ENCODE results near the gene DNAJC21. TPM values are rescaled to one million over a fixed set of nuclear protein-coding genes. Genes with fewer than 3 reads are reported as not detected.
"Not testable (repeated sequence)": the region's sequence is repeated elsewhere in the genome, so short reads cannot be mapped to it uniquely, and the experiment has no call there.

Gene DNAJC21
- polyA plus RNA-seq, 1 donor (not counting 4 experiments of a cell fraction or from before 2014, with no cell fraction given) = 29.6 TPM

- Histone ChIP-seq H3K27me3 (ENCODE audit: control insufficient read depth, extremely low read depth, insufficient read depth, low read length) (no peaks in the 10 kb centered on the region), H3K79me2 (ENCODE audit: control insufficient read depth, insufficient read depth, low read length) (no peaks in the 10 kb centered on the region), H2AFZ (ENCODE audit: control insufficient read depth, low read length) (no peak overlapping the region), H3K36me3 (ENCODE audit: control insufficient read depth in 2 of 2, extremely low read depth in 1 of 2, insufficient read depth in 2 of 2, low read length in 2 of 2) (no peaks in the 10 kb centered on the region), H3K27ac (ENCODE audit: control insufficient read depth, insufficient read depth, low read length) (no peak overlapping the region), H3K4me1 (ENCODE audit: control insufficient read depth, extremely low read depth, insufficient read depth, low read length) (no peaks in the 10 kb centered on the region), H3K9me1 (ENCODE audit: control insufficient read depth, extremely low read depth, insufficient read depth, low read length) (no peaks in the 10 kb centered on the region), H3K9me3 (ENCODE audit: control insufficient read depth, low read depth, low read length) (no peaks in the 10 kb centered on the region), H3K4me3 (ENCODE audit: control insufficient read depth in 2 of 3, extremely low read depth in 1 of 3, insufficient read depth in 2 of 3, low read depth in 1 of 3, low read length in 3 of 3) (no peak overlapping the region), H3K4me2 (ENCODE audit: control insufficient read depth, extremely low read depth, insufficient read depth, low read depth, low read length) (no peak overlapping the region), H3K9ac (ENCODE audit: control insufficient read depth, extremely low read depth, insufficient read depth, low read length) (no peak overlapping the region), H4K20me1 (ENCODE audit: control insufficient read depth, extremely low read depth, insufficient read depth, low read length) (no peaks in the 10 kb centered on the region)
- no peak for FAIRE-seq
- dilution Hi-C loops (cut with MboI; ENCODE audit: extremely low pct_ligation_motif_present, low sequenced_read_pairs) = no loop called here
- TF ChIP-seq EZH2 (IDR thresholded peaks at IDR 0.05; ENCODE audit: low read length) = no peak
- TF ChIP-seq, protein P1, sequence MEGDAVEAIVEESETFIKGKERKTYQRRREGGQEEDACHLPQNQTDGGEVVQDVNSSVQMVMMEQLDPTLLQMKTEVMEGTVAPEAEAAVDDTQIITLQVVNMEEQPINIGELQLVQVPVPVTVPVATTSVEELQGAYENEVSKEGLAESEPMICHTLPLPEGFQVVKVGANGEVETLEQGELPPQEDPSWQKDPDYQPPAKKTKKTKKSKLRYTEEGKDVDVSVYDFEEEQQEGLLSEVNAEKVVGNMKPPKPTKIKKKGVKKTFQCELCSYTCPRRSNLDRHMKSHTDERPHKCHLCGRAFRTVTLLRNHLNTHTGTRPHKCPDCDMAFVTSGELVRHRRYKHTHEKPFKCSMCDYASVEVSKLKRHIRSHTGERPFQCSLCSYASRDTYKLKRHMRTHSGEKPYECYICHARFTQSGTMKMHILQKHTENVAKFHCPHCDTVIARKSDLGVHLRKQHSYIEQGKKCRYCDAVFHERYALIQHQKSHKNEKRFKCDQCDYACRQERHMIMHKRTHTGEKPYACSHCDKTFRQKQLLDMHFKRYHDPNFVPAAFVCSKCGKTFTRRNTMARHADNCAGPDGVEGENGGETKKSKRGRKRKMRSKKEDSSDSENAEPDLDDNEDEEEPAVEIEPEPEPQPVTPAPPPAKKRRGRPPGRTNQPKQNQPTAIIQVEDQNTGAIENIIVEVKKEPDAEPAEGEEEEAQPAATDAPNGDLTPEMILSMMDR (optimal IDR thresholded peaks at IDR 0.05 in 1 of 3, IDR thresholded peaks at IDR 0.05 in 1 of 3, conservative IDR thresholded peaks at IDR 0.05 in 1 of 3; ENCODE audit: extremely low read depth in 1 of 3, insufficient read depth in 2 of 3, low read length in 3 of 3) = no peak
- no peak for DNase-seq (ENCODE audit: low read depth, low spot score)
Observed at GRCh38 chr5:34968258-34968657, 38.9 kb downstream of the DNAJC21 start.

GRCh38 chr5:34970552-34970951 is 41.2 kb downstream of the DNAJC21 start:
- no peak overlapping the region for H3K4me2 ChIP-seq (ENCODE audit: control insufficient read depth, extremely low read depth, insufficient read depth, low read depth, low read length)
- no peaks in the 10 kb centered on the region for H3K9me3 ChIP-seq (ENCODE audit: control insufficient read depth, low read depth, low read length)
- DNase-seq (ENCODE audit: low read depth, low spot score) = no peak
- H3K27ac ChIP-seq (ENCODE audit: control insufficient read depth, insufficient read depth, low read length) = no peak overlapping the region
- H3K9me1 ChIP-seq (ENCODE audit: control insufficient read depth, extremely low read depth, insufficient read depth, low read length) = no peaks in the 10 kb centered on the region
- H3K4me3 ChIP-seq (ENCODE audit: control insufficient read depth in 2 of 3, extremely low read depth in 1 of 3, insufficient read depth in 2 of 3, low read depth in 1 of 3, low read length in 3 of 3) = no peak overlapping the region
- H3K79me2 ChIP-seq (ENCODE audit: control insufficient read depth, insufficient read depth, low read length) = no peaks in the 10 kb centered on the region
- dilution Hi-C loops (cut with MboI; ENCODE audit: extremely low pct_ligation_motif_present, low sequenced_read_pairs) = no loop called here
- no peaks in the 10 kb centered on the region for H3K27me3 ChIP-seq (ENCODE audit: control insufficient read depth, extremely low read depth, insufficient read depth, low read length)
- no peak for TF ChIP-seq EZH2 (IDR thresholded peaks at IDR 0.05; ENCODE audit: low read length)
- no peak overlapping the region for H3K9ac ChIP-seq (ENCODE audit: control insufficient read depth, extremely low read depth, insufficient read depth, low read length)
- no peaks in the 10 kb centered on the region for H4K20me1 ChIP-seq (ENCODE audit: control insufficient read depth, extremely low read depth, insufficient read depth, low read length)
- H3K36me3 ChIP-seq (ENCODE audit: control insufficient read depth in 2 of 2, extremely low read depth in 1 of 2, insufficient read depth in 2 of 2, low read length in 2 of 2) = no peaks in the 10 kb centered on the region
- H2AFZ ChIP-seq (ENCODE audit: control insufficient read depth, low read length) = no peak overlapping the region
- H3K4me1 ChIP-seq (ENCODE audit: control insufficient read depth, extremely low read depth, insufficient read depth, low read length) = no peaks in the 10 kb centered on the region
- FAIRE-seq = no peak

DNA sequence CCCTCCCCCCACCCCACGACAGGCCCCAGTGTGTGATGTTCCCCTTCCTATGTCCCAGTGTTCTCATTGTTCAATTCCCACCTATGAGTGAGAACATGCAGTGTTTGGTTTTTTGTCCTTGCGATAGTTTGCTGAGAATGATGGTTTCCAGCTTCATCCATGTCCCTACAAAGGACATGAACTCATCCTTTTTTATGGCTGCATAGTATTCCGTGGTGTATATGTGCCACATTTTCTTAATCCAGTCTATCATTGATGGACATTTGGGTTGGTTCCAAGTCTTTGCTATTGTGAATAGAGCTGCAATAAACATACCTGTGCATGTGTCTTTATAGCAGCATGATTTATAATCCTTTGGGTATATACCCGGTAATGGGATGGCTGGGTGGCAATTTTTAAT is 42.3 kb downstream of the DNAJC21 start:
- H3K36me3 ChIP-seq (ENCODE audit: control insufficient read depth in 2 of 2, extremely low read depth in 1 of 2, insufficient read depth in 2 of 2, low read length in 2 of 2); H3K4me2 ChIP-seq (ENCODE audit: control insufficient read depth, extremely low read depth, insufficient read depth, low read depth, low read length); H3K9ac ChIP-seq (ENCODE audit: control insufficient read depth, extremely low read depth, insufficient read depth, low read length); H3K9me1 ChIP-seq (ENCODE audit: control insufficient read depth, extremely low read depth, insufficient read depth, low read length); H3K4me3 ChIP-seq (ENCODE audit: control insufficient read depth in 2 of 3, extremely low read depth in 1 of 3, insufficient read depth in 2 of 3, low read depth in 1 of 3, low read length in 3 of 3); DNase-seq (ENCODE audit: low read depth, low spot score); H3K4me1 ChIP-seq (ENCODE audit: control insufficient read depth, extremely low read depth, insufficient read depth, low read length); H3K9me3 ChIP-seq (ENCODE audit: control insufficient read depth, low read depth, low read length); H3K79me2 ChIP-seq (ENCODE audit: control insufficient read depth, insufficient read depth, low read length); H3K27ac ChIP-seq (ENCODE audit: control insufficient read depth, insufficient read depth, low read length); H2AFZ ChIP-seq (ENCODE audit: control insufficient read depth, low read length); H3K27me3 ChIP-seq (ENCODE audit: control insufficient read depth, extremely low read depth, insufficient read depth, low read length); FAIRE-seq; H4K20me1 ChIP-seq (ENCODE audit: control insufficient read depth, extremely low read depth, insufficient read depth, low read length); dilution Hi-C loops (cut with MboI; ENCODE audit: extremely low pct_ligation_motif_present, low sequenced_read_pairs): not testable (repeated sequence)

Data from keratinocyte (primary cell).